IPS-NIHi11 (cell line): Measurements from ENCODE around the gene MTF2.
"Not testable (repeated sequence)": the region's sequence is repeated elsewhere in the genome, so short reads cannot be mapped to it uniquely, and the experiment has no call there.

ENCODE experiments used
- DNase-seq: peaks from one replicate; pipeline ENCODE4 v3.0.0; 2012; ENCODE audit warnings: mixed read lengths, low spot score

MTF2 gene

DNA sequence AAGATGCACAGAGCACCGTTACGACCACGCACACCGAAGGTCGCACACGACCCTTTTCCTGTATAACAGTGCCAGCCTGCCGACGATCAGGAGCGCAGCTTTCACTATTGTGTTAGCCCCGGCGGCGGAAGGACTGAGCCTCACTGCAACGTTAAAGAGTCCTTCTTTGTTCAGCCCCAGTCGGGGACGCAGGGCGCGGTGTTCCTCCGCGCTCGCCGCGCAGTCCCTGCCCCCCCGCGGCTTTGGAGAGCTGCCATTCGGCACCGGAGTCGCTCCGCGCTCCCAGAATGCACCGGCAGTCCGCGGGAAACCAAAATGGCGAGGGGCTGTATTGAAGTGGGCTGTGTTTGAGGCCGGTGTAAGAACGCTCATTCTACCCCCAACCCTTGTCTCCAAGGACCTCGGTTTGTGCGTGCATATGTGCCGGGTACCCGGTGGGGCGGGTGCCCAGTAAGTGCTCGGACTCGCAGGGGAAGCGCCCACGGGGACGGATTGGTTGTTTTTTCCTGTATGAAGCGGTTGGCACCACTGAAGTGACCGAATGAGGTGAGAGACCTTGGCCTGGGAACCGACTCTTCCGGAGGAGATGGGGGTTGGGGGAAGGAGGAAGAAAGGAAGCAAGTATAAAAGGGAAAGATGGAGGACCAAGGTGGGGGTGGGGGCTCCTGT, at the start of gene MTF2:
MTF2 (plus strand) TSS at position 298 of the 669 bp plus-strand sequence; CDS start at position 542, 244 bp downstream.
- DNase-seq: peak; percentile 95

GRCh38 chr1:93029317-93029716, 49.8 kb upstream of the MTF2 start:
- DNase-seq: no peak

GRCh38 chr1:93030191-93030590, 48.9 kb upstream of the MTF2 start:
- not testable (repeated sequence) for DNase-seq

GRCh38 chr1:93031711-93032110, 47.4 kb upstream of the MTF2 start:
- no peak for DNase-seq

DNA sequence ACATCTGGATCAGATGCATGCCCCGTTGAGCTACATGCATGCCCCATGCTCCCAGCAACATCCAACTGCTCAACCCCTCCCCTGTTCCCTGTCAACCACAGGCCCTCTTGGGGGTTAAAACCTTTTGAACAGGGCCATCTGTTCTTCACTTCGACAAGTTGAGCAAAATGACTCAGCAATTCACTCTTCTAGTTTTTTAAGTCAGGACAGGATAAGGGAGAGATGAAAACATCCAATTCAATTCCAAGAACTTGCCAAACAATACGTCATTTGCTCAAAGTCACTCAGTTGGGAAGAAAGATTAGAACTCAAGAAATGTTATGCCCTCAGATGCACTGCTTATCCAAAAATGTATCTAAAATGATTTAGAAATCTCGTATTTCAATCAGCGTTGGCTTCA, 46.1 kb upstream of the MTF2 start:
- DNase-seq: no peak

- no peak for DNase-seq
Measured at GRCh38 chr1:93033785-93034184, 45.3 kb upstream of the MTF2 start.

DNA sequence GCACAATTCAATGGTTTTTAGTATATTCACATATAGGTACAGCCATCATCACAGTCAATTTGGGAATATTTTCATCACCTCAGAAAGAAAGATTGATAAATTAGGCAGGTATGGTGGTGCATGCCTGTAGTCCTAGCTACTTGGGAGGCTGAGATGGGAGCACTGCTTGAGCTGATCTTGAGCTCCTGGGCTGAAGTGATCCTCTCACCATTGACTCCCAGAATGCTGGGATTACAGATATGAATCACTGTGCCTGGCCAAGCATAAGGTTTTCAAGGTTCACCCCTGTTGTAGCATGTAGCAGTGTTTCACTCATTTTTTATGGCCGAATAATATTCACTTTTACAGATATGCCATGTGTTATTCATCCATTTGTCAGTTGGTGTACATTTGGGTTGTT, 44.7 kb upstream of the MTF2 start:
- DNase-seq: no peak

DNA sequence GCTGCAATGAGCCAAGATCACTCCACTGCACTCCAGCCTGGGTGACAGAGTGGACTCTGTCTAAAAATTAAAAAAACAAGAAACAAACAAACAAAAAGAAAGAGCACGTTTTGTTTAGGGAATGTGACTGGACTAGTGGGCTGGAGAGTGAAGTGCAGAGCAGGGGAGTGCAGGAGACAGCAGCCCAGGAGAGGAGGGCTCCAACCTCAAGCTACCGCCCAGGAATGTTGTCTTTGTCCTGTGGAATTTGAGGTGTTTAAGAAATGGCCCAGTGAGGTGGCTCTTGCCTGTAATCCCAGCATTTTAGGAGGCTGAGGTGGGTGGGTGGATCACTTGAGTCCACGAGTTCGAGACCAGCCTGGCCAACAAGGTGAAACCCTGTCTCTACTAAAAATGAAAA, 42.4 kb upstream of the MTF2 start:
- DNase-seq: peak; percentile 48

DNA sequence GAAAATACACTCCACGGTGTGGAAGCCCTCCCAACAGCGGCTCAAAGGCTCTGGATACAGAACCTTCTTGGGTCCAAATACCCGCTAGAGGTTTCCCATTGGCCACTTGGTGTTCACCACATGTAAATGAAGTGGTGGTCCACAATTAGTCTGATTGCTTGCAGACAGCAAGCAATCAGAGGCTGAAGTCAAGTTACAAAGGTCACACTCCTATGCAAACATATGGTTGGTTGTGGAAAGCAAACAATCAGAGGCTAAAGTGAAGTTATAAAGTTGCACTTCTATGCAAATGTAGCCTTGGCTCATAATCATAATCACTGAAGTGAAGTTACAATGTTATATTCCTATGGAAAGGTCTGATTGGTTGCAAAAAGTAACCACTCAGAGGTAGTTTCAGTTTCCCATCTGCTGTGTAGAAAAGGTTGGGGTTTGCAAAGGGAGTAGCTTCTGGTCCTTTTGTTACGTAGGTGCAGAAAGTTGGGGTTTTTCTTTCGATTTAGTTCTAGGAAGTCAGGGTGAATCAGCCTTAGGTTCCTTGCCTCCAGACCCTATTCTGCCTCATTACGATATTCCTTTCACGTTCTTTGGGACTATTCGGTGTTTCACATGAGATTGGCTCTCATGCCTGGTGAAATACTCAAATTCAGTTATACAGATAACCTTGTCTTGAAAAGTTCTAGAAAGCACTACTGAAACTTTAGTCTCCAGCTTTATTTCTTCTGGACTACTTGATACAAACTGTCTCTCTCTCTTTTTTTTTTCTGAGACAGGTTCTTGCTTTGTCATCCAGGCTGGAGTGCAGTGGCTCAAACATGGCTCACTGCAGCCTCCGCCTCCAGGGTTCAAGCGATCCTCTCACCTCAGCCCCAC, 36.7 kb upstream of the MTF2 start:
- no peak for DNase-seq

GRCh38 chr1:93043057-93043557, 36.0 kb upstream of the MTF2 start:
- DNase-seq: no peak

GRCh38 chr1:93047618-93048017, 31.5 kb upstream of the MTF2 start:
- DNase-seq: no peak

DNA sequence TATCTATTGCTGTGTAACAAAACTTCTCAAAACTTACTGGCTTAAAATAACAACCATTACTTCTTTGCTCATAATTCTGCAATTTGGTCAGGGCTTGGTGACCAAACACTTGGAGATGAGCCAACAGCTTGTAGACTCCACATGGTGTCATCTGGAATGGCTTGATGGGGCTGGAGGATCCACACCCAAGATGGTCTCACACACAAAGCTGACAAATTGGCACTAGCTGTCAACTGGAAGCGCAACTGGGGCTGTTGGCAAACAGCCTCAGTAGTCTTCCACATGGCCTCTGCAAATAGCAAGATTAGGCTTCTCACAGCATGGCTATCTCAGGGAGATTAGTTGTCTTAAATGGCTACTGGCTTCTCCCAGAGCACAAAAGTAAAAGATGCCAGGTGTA, 27.1 kb upstream of the MTF2 start:
- no peak for DNase-seq

DNA sequence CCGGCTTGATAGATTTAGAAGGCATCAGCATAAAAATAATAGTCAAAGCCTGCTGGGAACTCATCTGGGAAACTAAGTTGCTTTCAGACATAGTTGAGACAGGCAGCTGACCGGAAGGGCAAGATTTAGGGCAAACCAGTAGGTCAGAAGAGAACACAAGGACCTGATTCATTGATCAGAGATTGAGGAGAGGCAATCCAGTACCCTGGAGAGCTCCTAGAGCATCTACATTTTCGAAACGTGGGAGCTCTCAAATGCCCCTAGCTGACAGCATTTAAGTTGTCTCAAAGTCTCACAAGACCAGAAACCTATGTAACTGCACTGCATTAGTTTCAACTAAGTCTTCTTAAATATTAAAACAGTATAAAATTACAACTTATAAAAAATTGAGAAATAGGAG, 22.9 kb upstream of the MTF2 start:
- peak; percentile 68 for DNase-seq

GRCh38 chr1:93056649-93057048, 22.4 kb upstream of the MTF2 start:
- DNase-seq: no peak

- peak; percentile 42 for DNase-seq
Measured at GRCh38 chr1:93061895-93062792, 16.9 kb upstream of the MTF2 start.

GRCh38 chr1:93076268-93076667, 2.8 kb upstream of the MTF2 start:
- DNase-seq: no peak

DNA sequence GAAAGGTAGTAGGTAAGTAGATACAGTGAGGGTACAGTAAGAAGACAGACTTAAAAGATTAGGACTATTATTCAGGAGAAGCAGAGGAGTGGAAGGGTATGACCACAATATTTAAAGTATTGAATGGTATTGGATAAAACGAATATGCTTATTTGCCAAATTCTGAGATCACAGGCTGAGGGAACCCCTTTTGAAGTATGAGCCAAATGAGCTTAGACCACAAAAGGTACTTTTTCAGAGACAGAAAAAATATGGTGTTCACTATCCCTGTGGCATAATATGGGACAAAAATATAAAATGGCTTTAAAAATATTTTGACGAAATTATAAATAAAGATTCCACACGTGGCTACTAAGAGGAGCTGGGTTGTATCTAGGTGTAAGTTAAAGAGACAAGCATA, 880 bp upstream of the MTF2 start:
- no peak for DNase-seq

DNA sequence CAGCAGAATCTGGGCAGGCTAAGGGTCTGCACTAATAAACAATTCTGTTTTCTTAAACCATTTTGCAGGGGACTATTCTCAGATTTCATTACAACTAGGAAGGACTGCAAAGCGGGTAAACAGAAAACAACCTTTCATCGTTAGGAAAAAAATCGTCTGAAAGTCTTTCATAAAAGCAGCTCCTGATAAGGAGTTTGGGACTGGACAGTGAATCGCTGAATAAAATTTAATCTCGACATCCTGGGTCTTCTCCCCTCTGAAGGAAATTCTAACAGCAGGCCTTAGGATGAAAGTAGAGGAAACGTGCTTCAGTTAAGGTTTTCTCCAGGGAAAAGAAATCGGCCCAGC, 471 bp upstream of the MTF2 start:
- DNase-seq: no peak

DNA sequence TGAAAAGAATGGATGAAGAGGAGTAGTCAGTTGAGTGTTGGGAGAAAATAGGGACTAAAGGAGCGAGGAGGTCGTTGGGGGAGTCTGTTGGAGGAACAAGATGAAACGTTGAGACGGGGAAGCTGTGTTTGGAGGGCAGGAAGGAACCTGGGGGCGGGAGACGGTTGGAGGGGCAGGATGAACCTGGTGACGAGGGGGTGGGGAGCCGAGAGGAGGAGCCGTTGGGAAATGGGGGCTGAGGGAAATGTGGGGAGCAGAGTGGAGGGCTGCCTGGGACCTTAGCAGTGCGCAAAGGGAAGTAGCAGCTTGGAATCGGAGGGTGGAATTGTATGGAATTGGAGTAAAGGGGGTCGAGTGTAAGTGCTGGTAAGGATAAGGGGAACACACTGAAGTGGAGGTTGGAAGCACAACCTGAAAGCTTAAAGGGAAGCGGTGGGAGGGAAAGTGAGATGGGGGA, 630 bp downstream of the MTF2 start:
- peak; percentile 53 for DNase-seq

- peak; percentile 23 for DNase-seq
Measured at GRCh38 chr1:93080179-93080823, 1.2 kb downstream of the MTF2 start.

- DNase-seq: no peak
Measured at GRCh38 chr1:93081716-93082115, 2.6 kb downstream of the MTF2 start.

DNA sequence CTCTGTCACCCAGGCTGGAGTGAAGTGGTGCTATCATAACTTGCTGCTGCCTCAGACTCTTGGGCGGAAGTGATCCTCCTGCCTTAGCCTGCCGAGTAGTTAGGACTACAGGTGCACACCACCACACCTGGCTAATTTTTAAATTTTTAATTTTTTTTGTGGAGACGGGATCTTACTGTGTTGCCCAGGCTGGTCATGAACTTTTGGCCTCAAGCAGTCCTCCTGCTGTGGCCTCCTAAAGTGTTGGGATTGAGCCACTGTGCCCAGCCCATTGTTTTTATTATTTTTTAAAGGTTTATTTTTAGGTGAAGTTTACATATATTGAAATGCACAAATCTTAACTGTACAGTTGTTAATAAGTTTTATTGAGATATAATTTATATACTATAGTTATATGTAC, 3.2 kb downstream of the MTF2 start:
- DNase-seq: no peak
